ENCODE measurements around the gene SRGAP2C.
"Not testable (repeated sequence)": the region's sequence is repeated elsewhere in the genome, so short reads cannot be mapped to it uniquely, and the experiment has no call there.

DNA sequence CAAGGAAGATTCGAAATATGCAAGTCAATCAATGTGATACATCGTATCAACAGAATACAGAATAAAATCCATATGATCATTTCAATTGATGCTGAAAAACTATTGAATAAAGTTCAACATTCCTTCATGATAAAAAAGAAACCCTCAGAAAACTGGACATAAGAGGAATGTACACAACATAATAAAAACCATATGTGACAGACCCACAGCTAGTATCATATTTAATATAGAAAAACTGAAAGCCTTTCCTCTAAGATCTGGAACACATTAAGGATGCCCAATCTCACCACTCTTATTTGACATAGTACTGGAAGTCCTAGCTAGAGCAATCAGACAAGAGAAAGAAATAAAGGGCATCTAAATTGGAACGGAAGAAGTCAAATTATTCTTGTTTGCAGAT lies 254.1 kb downstream of the SRGAP2C start:
- TF ChIP-seq, protein P1, sequence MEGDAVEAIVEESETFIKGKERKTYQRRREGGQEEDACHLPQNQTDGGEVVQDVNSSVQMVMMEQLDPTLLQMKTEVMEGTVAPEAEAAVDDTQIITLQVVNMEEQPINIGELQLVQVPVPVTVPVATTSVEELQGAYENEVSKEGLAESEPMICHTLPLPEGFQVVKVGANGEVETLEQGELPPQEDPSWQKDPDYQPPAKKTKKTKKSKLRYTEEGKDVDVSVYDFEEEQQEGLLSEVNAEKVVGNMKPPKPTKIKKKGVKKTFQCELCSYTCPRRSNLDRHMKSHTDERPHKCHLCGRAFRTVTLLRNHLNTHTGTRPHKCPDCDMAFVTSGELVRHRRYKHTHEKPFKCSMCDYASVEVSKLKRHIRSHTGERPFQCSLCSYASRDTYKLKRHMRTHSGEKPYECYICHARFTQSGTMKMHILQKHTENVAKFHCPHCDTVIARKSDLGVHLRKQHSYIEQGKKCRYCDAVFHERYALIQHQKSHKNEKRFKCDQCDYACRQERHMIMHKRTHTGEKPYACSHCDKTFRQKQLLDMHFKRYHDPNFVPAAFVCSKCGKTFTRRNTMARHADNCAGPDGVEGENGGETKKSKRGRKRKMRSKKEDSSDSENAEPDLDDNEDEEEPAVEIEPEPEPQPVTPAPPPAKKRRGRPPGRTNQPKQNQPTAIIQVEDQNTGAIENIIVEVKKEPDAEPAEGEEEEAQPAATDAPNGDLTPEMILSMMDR (IDR thresholded peaks at IDR 0.05): not testable (repeated sequence)
- not testable (repeated sequence) for TF ChIP-seq POLR2AphosphoS5 (IDR thresholded peaks at IDR 0.05)
